Vagina (tissue), 2 donors: ENCODE data around the gene DHDDS.

Experiments used
- POLR2A ChIP-seq, 2 donors: fragments of 450-650 bp; IDR thresholded peaks; one replicate each; pipeline ENCODE4 v1.6.1; 2017; ENCODE audit warnings: antibody characterized with exemption in 2 of 2, mild to moderate bottlenecking in 2 of 2, moderate library complexity in 2 of 2
- POLR2AphosphoS5 ChIP-seq, 2 donors: sonication (generic); formaldehyde crosslinking; IDR thresholded peaks; one replicate each; pipeline ENCODE4 v1.9.0; 2017; ENCODE audit warnings: antibody characterized with exemption in 2 of 2, mild to moderate bottlenecking in 2 of 2, low read depth in 1 of 2; ENCODE audit not compliant: insufficient read depth in 1 of 2
- TF ChIP-seq, protein P1 (sequence below), 3 experiments: fragments of 450-650 bp in 2 of 3; fragments of 200-600 bp in 1 of 3; sonication (generic) in 1 of 3; IDR thresholded peaks; one replicate each; pipeline ENCODE4 v1.5.1; 2017 to 2019; ENCODE audit warnings: antibody characterized with exemption in 3 of 3, mild to moderate bottlenecking in 2 of 3, moderate library complexity in 2 of 3

DNA sequence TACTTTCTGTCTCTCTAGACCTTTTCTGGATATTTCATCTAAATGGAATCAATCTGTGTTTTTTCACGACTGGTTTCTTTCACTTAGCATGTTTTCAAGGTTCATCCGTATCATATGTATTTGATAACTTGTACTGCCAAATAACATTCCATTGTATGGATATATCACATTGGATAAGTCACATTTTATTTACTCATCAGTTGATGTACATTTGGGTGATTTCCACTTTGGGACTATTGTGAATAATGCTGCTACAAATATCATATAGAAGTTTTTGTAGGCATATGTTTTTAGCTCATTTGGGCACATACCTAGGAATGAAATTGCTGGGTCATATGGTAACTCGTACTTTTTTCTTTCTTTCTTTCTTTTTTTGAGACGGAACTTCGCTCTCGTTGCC, 46.9 kb downstream of the DHDDS start:
- TF ChIP-seq POLR2A (IDR thresholded peaks at IDR 0.05) (no peak), POLR2AphosphoS5 (IDR thresholded peaks at IDR 0.05; ENCODE audit: insufficient read depth in 1 of 2, low read depth in 1 of 2) (no peak)
- TF ChIP-seq, protein P1, sequence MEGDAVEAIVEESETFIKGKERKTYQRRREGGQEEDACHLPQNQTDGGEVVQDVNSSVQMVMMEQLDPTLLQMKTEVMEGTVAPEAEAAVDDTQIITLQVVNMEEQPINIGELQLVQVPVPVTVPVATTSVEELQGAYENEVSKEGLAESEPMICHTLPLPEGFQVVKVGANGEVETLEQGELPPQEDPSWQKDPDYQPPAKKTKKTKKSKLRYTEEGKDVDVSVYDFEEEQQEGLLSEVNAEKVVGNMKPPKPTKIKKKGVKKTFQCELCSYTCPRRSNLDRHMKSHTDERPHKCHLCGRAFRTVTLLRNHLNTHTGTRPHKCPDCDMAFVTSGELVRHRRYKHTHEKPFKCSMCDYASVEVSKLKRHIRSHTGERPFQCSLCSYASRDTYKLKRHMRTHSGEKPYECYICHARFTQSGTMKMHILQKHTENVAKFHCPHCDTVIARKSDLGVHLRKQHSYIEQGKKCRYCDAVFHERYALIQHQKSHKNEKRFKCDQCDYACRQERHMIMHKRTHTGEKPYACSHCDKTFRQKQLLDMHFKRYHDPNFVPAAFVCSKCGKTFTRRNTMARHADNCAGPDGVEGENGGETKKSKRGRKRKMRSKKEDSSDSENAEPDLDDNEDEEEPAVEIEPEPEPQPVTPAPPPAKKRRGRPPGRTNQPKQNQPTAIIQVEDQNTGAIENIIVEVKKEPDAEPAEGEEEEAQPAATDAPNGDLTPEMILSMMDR (IDR thresholded peaks at IDR 0.05), result no peak
